HEK293T (cell line): ENCODE results near the gene NKAIN2.

ENCODE experiments used
- CTCF ChIA-PET: fragments of 350-600 bp; formaldehyde crosslinking; extraction: SDS; loops from one replicate; lab custom pipeline; 2021; ENCODE audit warnings: antibody characterized with exemption, inconsistent platforms; lab: Yijun Ruan, JAX
- POLR2A ChIA-PET: fragments of 350-600 bp; formaldehyde crosslinking; extraction: SDS; loops from one replicate; lab custom pipeline; 2020; ENCODE audit warnings: antibody characterized with exemption, inconsistent platforms; lab: Yijun Ruan, JAX
- DNase-seq: peaks from one replicate; pipeline ENCODE4 v3.0.0; 2012; ENCODE audit warnings: mixed read lengths; ENCODE audit errors: extremely low spot score
- ARNT ChIP-seq: fragments of 450-650 bp; IDR thresholded peaks from 2 replicates; pipeline ENCODE4 v1.6.1; 2017; ENCODE audit warnings: mild to moderate bottlenecking
- BHLHE40 ChIP-seq: fragments of 450-650 bp; IDR thresholded peaks from 2 replicates; pipeline ENCODE4 v1.6.1; 2016; ENCODE audit warnings: mild to moderate bottlenecking, moderate library complexity, borderline replicate concordance
- CTBP1 ChIP-seq: fragments of 450-650 bp; IDR thresholded peaks from 2 replicates; pipeline ENCODE4 v1.6.1; 2016; ENCODE audit warnings: borderline replicate concordance
- ELF4 ChIP-seq: fragments of 450-650 bp; IDR thresholded peaks from 2 replicates; pipeline ENCODE4 v1.6.1; 2017; ENCODE audit warnings: antibody characterized with exemption
- FOXA1 ChIP-seq: fragments of 450-650 bp; IDR thresholded peaks from 2 replicates; pipeline ENCODE4 v1.6.1; 2016; ENCODE audit warnings: mild to moderate bottlenecking
- FOXK2 ChIP-seq: fragments of 450-650 bp; IDR thresholded peaks from 2 replicates; pipeline ENCODE4 v1.6.1; 2016; ENCODE audit warnings: mild to moderate bottlenecking
- FOXM1 ChIP-seq: fragments of 450-650 bp; IDR thresholded peaks from 2 replicates; pipeline ENCODE4 v1.6.1; 2017; ENCODE audit warnings: mild to moderate bottlenecking, borderline replicate concordance
- HDGF ChIP-seq: fragments of 450-650 bp; IDR thresholded peaks from 2 replicates; pipeline ENCODE4 v1.6.1; 2017; ENCODE audit warnings: antibody characterized with exemption, borderline replicate concordance
- L3MBTL2 ChIP-seq: fragments of 450-650 bp; conservative IDR thresholded peaks from 2 replicates; pipeline ENCODE4 v1.6.1; 2016; ENCODE audit warnings: mild to moderate bottlenecking
- LEF1 ChIP-seq: fragments of 450-650 bp; IDR thresholded peaks from 2 replicates; pipeline ENCODE4 v1.6.1; 2017; ENCODE audit warnings: mild to moderate bottlenecking, borderline replicate concordance
- NFRKB ChIP-seq: fragments of 450-650 bp; IDR thresholded peaks from 2 replicates; pipeline ENCODE4 v1.6.1; 2016; ENCODE audit warnings: mild to moderate bottlenecking, moderate library complexity
- SP1 ChIP-seq: fragments of 450-650 bp; IDR thresholded peaks from 2 replicates; pipeline ENCODE4 v1.6.1; 2017
- SUZ12 ChIP-seq: fragments of 450-650 bp; IDR thresholded peaks from 2 replicates; pipeline ENCODE4 v1.6.1; 2016; ENCODE audit warnings: mild to moderate bottlenecking
- TARDBP ChIP-seq: fragments of 450-650 bp; IDR thresholded peaks from 2 replicates; pipeline ENCODE4 v1.6.1; 2016
- ZNF384 ChIP-seq: fragments of 450-650 bp; IDR thresholded peaks from 2 replicates; pipeline ENCODE4 v1.6.1; 2016
- TF ChIP-seq, protein P1 (sequence below): fragments of 450-650 bp; IDR thresholded peaks from 2 replicates; pipeline ENCODE4 v1.6.1; 2016

The NKAIN2 gene

DNA sequence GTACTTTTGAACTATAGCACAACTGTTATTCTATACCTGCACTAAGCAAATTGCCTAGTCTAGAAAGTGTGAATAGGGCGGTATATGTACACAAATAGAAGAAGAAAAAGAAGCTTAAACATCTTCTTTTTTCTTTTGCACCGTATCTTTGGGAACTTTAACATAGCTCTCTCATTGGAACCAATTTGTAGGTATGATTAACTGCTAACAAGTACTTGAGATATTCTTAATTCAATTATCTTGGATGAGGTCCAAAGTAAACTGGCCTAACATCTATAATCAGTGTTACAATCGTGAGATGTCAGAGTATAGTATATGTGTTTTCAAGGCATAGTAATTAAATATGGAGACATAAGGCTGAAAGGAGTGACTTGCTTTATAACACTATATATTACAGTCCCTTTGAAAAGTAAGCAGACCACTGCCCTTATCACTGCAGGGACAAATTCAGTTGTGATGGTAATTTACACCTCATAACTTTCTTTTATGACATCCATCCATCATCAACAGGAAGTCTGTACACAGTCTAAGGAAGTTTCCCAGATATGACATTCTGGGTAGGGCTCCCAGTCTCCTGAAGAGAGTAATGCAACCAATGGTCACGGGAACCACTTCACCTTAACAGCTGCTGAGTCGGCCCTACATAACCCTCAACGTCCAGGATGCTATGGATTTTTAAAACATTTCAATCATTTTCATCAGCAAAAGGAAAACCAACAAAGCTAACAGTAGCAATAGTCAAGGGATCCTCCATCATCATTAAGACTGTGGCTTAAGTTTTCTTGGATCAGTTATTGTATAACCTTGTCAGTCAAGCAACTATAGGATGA is 37.6 kb downstream of the NKAIN2 start:
- TF ChIP-seq LEF1 = peak; percentile 93
- TF ChIP-seq HDGF = no peak
- no peak for TF ChIP-seq TARDBP
- TF ChIP-seq, protein P1, sequence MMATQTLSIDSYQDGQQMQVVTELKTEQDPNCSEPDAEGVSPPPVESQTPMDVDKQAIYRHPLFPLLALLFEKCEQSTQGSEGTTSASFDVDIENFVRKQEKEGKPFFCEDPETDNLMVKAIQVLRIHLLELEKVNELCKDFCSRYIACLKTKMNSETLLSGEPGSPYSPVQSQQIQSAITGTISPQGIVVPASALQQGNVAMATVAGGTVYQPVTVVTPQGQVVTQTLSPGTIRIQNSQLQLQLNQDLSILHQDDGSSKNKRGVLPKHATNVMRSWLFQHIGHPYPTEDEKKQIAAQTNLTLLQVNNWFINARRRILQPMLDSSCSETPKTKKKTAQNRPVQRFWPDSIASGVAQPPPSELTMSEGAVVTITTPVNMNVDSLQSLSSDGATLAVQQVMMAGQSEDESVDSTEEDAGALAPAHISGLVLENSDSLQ = peak; percentile 96
- no peak for TF ChIP-seq BHLHE40
- peak; percentile 63; the same call in 1 of the 2 replicates for TF ChIP-seq FOXA1
- peak; percentile 86 for TF ChIP-seq CTBP1
- TF ChIP-seq NFRKB = no peak
- TF ChIP-seq ARNT = peak; percentile 92
- no peak for TF ChIP-seq SUZ12
- POLR2A ChIA-PET = no interaction called here
- DNase-seq = peak; percentile 63
- CTCF ChIA-PET = interaction anchor here (1.9 kb wide), 1 partner anchor 39 kb away, joined by 8 read pairs; no protein-coding TSS in a partner anchor

DNA sequence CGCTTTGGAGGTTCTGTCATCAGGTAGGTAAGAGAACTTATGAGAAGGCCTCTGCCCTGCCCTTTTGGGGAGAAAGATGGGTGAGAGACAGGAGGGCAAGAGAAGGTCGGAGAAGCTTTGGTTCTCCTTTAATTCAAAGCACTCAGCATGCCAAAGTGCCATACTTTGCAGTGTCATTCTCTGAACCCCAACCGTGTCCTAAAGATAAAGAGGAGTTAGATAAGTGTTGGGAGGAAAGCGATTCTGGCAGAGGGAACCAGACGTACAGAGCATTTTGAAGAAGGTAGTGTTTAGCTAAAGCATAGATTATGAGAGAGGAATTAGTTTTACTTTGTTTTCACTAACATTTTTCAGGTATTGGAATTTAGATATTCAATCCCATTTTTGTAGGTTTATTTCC is 40.3 kb downstream of the NKAIN2 start:
- CTCF ChIA-PET = interaction anchor here (1.7 kb wide), 1 partner anchor 41 kb away, joined by 3 read pairs; no protein-coding TSS in a partner anchor
- no peak for DNase-seq
- TF ChIP-seq SUZ12 (no peak), NFRKB (no peak), FOXM1 (no peak), ELF4 (no peak), TARDBP (no peak), ARNT (no peak), HDGF (no peak), L3MBTL2 (no peak), CTBP1 (no peak), ZNF384 (no peak), BHLHE40 (no peak), SP1 (no peak), LEF1 (no peak), FOXK2 (no peak), FOXA1 (no peak)
- TF ChIP-seq, protein P1 = no peak
- POLR2A ChIA-PET = no interaction called here

GRCh38 chr6:123848347-123848746 is 44.7 kb downstream of the NKAIN2 start:
- ChIA-PET POLR2A (no interaction called here), CTCF (no interaction called here)
- no peak for DNase-seq
- TF ChIP-seq FOXK2 (no peak), SUZ12 (no peak), BHLHE40 (no peak), LEF1 (no peak), FOXM1 (no peak), FOXA1 (no peak), CTBP1 (no peak), TARDBP (no peak), ZNF384 (no peak), SP1 (no peak)
- TF ChIP-seq, protein P1 = no peak

GRCh38 chr6:123849406-123849805 is 45.7 kb downstream of the NKAIN2 start:
- DNase-seq = no peak

DNA sequence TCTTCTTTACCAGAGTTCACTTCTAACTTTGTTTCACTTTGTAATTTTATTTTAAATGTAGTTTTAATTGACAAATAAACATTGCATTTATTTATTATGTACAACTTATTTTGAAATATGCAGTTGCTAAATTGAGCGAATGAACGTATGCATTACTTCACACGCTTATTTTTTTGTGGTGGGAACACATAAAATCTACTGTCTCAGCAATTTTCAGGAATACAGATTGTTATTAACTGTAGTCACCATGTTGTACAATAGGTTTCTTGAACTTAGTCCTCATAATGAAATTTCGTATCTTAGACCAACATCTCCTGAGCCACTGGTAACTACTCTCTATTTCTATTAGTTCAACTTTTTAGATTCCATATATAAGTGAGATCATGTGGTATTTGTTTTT is 46.9 kb downstream of the NKAIN2 start:
- ChIA-PET POLR2A (no interaction called here), CTCF (no interaction called here)
- TF ChIP-seq L3MBTL2 (no peak), SUZ12 (no peak), ARNT (no peak), HDGF (no peak), FOXA1 (no peak), BHLHE40 (no peak), FOXM1 (no peak), NFRKB (no peak), SP1 (no peak), FOXK2 (no peak), ZNF384 (no peak), CTBP1 (no peak), LEF1 (no peak), ELF4 (no peak), TARDBP (no peak)
- TF ChIP-seq, protein P1 = no peak
- no peak for DNase-seq

More at GRCh38 chr6:123849406-123849805, 45.7 kb downstream of the NKAIN2 start:
- ChIA-PET POLR2A (no interaction called here), CTCF (interaction anchor here (0.7 kb wide), 1 partner anchor 320 kb away, joined by 3 read pairs; no protein-coding TSS in a partner anchor)
- TF ChIP-seq ELF4 (no peak), BHLHE40 (no peak), HDGF (no peak), FOXA1 (no peak), SUZ12 (no peak), L3MBTL2 (no peak), ARNT (no peak), NFRKB (no peak), SP1 (no peak), CTBP1 (no peak)
